Measurements from ENCODE around the gene FYN. TPM values are rescaled to one million over a fixed set of nuclear protein-coding genes. Genes with fewer than 3 reads are reported as not detected.

The FYN gene
- total RNA-seq, 1 experiment from 2014 or later = 18.5 TPM

GRCh38 chr6:111687652-111688051 lies 185.6 kb downstream of the FYN start:
- ChIA-PET RAD21 (ENCODE audit: low non-redundant PET in 1 of 2, low total read pairs in 2 of 2, uncharacterized antibody in 2 of 2, unreplicated experiment in 2 of 2) (no interaction called here), POLR2A (no interaction called here), CTCF (no interaction called here)
- no peaks in the 10 kb centered on the region for H3K79me2 ChIP-seq (ENCODE audit: insufficient read depth, low read length)
- H3K27ac ChIP-seq (ENCODE audit: low read depth, low read length) = no peak overlapping the region
- no peaks in the 10 kb centered on the region for H3K9me2 ChIP-seq (ENCODE audit: insufficient read depth)
- BruUV-seq (replicated peaks) = no TSS peak
- no peaks in the 10 kb centered on the region for H4K20me1 ChIP-seq (ENCODE audit: insufficient read depth)
- no peaks in the 10 kb centered on the region for H3K36me3 ChIP-seq (ENCODE audit: control insufficient read depth in 1 of 2, insufficient read depth in 2 of 2, low read length in 2 of 2)
- H3K27me3 ChIP-seq (ENCODE audit: insufficient read depth, low read length) = no peaks in the 10 kb centered on the region
- no peaks in the 10 kb centered on the region for H3K9me3 ChIP-seq (ENCODE audit: control insufficient read depth in 1 of 2, insufficient read depth in 1 of 2, low read depth in 1 of 2, low read length in 2 of 2)
- no peak overlapping the region for H3K4me2 ChIP-seq (ENCODE audit: low read length)
- no peak overlapping the region for H2AFZ ChIP-seq (ENCODE audit: low read depth, low read length, poor library complexity, severe bottlenecking)
- no peak overlapping the region for H3K4me3 ChIP-seq (replicated peaks in 1 of 2; ENCODE audit: low read depth in 1 of 2, low read length in 2 of 2)
- ATAC-seq = no peak
- TF ChIP-seq CEBPB (IDR thresholded peaks at IDR 0.05; ENCODE audit: low read depth) (no peak), EZH2 (IDR thresholded peaks at IDR 0.05) (no peak), POLR2A (IDR thresholded peaks at IDR 0.05; ENCODE audit: borderline replicate concordance, extremely low read depth, insufficient read depth, insufficient read length) (no peak), SRF (IDR thresholded peaks at IDR 0.05; ENCODE audit: low read depth) (no peak), RAD21 (IDR thresholded peaks at IDR 0.05; ENCODE audit: low read depth) (no peak), ZFX (IDR thresholded peaks at IDR 0.05) (no peak), SIN3A (IDR thresholded peaks at IDR 0.05; ENCODE audit: low read depth) (no peak), ZNF274 (IDR thresholded peaks at IDR 0.05; ENCODE audit: low read depth, low read length) (no peak), MAX (IDR thresholded peaks at IDR 0.05) (no peak), YY1 (IDR thresholded peaks at IDR 0.05; ENCODE audit: extremely low read depth, insufficient replicate concordance, low read depth, low read length) (no peak), JUND (IDR thresholded peaks at IDR 0.05) (no peak), REST (IDR thresholded peaks at IDR 0.05; ENCODE audit: low read depth) (no peak), ELF1 (IDR thresholded peaks at IDR 0.05; ENCODE audit: borderline replicate concordance, low read depth) (no peak), POLR2AphosphoS5 (IDR thresholded peaks at IDR 0.05; ENCODE audit: low read depth, low read length) (no peak), EZH2phosphoT487 (IDR thresholded peaks at IDR 0.05; ENCODE audit: borderline replicate concordance) (no peak), EGR1 (IDR thresholded peaks at IDR 0.05; ENCODE audit: low read depth) (no peak), TCF7L2 (IDR thresholded peaks at IDR 0.05; ENCODE audit: borderline replicate concordance, extremely low read depth, insufficient read depth, insufficient read length) (no peak)
- TF ChIP-seq, protein P1, sequence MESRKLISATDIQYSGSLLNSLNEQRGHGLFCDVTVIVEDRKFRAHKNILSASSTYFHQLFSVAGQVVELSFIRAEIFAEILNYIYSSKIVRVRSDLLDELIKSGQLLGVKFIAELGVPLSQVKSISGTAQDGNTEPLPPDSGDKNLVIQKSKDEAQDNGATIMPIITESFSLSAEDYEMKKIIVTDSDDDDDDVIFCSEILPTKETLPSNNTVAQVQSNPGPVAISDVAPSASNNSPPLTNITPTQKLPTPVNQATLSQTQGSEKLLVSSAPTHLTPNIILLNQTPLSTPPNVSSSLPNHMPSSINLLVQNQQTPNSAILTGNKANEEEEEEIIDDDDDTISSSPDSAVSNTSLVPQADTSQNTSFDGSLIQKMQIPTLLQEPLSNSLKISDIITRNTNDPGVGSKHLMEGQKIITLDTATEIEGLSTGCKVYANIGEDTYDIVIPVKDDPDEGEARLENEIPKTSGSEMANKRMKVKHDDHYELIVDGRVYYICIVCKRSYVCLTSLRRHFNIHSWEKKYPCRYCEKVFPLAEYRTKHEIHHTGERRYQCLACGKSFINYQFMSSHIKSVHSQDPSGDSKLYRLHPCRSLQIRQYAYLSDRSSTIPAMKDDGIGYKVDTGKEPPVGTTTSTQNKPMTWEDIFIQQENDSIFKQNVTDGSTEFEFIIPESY (IDR thresholded peaks at IDR 0.05; ENCODE audit: extremely low read depth, insufficient replicate concordance, low read length) = no peak
- TF ChIP-seq, protein P2, sequence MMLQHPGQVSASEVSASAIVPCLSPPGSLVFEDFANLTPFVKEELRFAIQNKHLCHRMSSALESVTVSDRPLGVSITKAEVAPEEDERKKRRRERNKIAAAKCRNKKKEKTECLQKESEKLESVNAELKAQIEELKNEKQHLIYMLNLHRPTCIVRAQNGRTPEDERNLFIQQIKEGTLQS (IDR thresholded peaks at IDR 0.05) = no peak
- TF ChIP-seq, protein P3, sequence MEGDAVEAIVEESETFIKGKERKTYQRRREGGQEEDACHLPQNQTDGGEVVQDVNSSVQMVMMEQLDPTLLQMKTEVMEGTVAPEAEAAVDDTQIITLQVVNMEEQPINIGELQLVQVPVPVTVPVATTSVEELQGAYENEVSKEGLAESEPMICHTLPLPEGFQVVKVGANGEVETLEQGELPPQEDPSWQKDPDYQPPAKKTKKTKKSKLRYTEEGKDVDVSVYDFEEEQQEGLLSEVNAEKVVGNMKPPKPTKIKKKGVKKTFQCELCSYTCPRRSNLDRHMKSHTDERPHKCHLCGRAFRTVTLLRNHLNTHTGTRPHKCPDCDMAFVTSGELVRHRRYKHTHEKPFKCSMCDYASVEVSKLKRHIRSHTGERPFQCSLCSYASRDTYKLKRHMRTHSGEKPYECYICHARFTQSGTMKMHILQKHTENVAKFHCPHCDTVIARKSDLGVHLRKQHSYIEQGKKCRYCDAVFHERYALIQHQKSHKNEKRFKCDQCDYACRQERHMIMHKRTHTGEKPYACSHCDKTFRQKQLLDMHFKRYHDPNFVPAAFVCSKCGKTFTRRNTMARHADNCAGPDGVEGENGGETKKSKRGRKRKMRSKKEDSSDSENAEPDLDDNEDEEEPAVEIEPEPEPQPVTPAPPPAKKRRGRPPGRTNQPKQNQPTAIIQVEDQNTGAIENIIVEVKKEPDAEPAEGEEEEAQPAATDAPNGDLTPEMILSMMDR (IDR thresholded peaks at IDR 0.05 in 2 of 3, conservative IDR thresholded peaks at IDR 0.05 in 1 of 3; ENCODE audit: borderline replicate concordance in 1 of 3, insufficient read depth in 1 of 3, low read depth in 2 of 3, low read length in 2 of 3) = no peak
- no peak for DNase-seq (ENCODE audit: low read depth, low spot score)
- intact Hi-C loops (cut with micrococcal nuclease) = no loop called here
- H3K9ac ChIP-seq (ENCODE audit: low read length) = no peak overlapping the region
- H3K4me1 ChIP-seq (ENCODE audit: control insufficient read depth in 1 of 2, insufficient read depth in 2 of 2, low read length in 2 of 2) = peaks cover 5 to 7% of the 10 kb centered on the region in 2 experiments; a peak in 2 of 4 replicates
